Measurements from ENCODE around the gene RPRD1A. TPM values are rescaled to one million over a fixed set of nuclear protein-coding genes. Genes with fewer than 3 reads are reported as not detected.
A peak's percentile ranks its signal among the peaks of the same experiment; 100 is the strongest.
"Not testable (repeated sequence)": the region's sequence is repeated elsewhere in the genome, so short reads cannot be mapped to it uniquely, and the experiment has no call there.

The RPRD1A gene
- total and polyA plus RNA-seq, 4 donors: 64.4 to 109 (median 85.3) TPM

GRCh38 chr18:36085195-36085594, 17.8 kb upstream of the RPRD1A start:
- Histone ChIP-seq H3K27me3 (ENCODE audit: control insufficient read depth, insufficient read depth, low read length) (no peaks in the 10 kb centered on the region), H3K9me3 (ENCODE audit: control insufficient read depth, insufficient read depth, low read length) (peaks cover 3% of the 10 kb centered on the region), H3K27ac (ENCODE audit: low read depth, low read length) (no peak overlapping the region), H3K4me3 (ENCODE audit: low read depth, low read length) (no peak overlapping the region), H3K4me1 (ENCODE audit: control insufficient read depth, insufficient read depth, low read length) (no peaks in the 10 kb centered on the region), H3K36me3 (ENCODE audit: control insufficient read depth, insufficient read depth, low read length) (no peaks in the 10 kb centered on the region)
- no peak for DNase-seq (ENCODE audit: low read depth in 4 of 6, low spot score in 6 of 6)
- 98% methylated on average over 4 of the region's 4 CpGs for WGBS (ENCODE audit: insufficient coverage)

GRCh38 chr18:36083729-36084128, 16.4 kb upstream of the RPRD1A start:
- Histone ChIP-seq H3K36me3 (ENCODE audit: control insufficient read depth, insufficient read depth, low read length) (no peaks in the 10 kb centered on the region), H3K27me3 (ENCODE audit: control insufficient read depth, insufficient read depth, low read length) (no peaks in the 10 kb centered on the region), H3K9me3 (ENCODE audit: control insufficient read depth, insufficient read depth, low read length) (peaks cover 6% of the 10 kb centered on the region), H3K4me3 (ENCODE audit: low read depth, low read length) (no peak overlapping the region), H3K27ac (ENCODE audit: low read depth, low read length) (no peak overlapping the region), H3K4me1 (ENCODE audit: control insufficient read depth, insufficient read depth, low read length) (no peaks in the 10 kb centered on the region)
- 75% methylated on average over 1 of the region's 2 CpGs for WGBS (ENCODE audit: insufficient coverage)
- DNase-seq (ENCODE audit: low read depth in 4 of 6, low spot score in 6 of 6): no peak

DNA sequence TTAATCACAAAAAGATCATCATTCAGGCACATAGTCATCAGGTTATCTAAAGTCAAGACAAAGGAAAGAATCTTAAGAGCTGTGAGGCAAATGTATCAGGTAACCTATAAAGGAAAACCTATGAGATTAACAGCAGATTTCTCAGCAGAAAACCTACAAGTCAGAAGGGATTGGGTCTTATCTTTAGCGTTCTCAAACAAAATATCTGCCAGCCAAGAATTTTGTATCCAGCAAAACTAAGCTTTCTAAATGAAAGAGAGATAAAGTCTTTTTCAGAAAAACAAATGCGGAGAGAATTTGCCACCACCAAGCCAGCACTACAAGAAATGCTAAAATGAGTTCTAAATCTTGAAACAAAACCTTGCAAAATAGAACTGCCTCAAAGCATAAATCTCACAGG, 13.8 kb upstream of the RPRD1A start:
- H3K27me3 ChIP-seq (ENCODE audit: control insufficient read depth, insufficient read depth, low read length); H3K9me3 ChIP-seq (ENCODE audit: control insufficient read depth, insufficient read depth, low read length); DNase-seq (ENCODE audit: low read depth in 4 of 6, low spot score in 6 of 6); H3K36me3 ChIP-seq (ENCODE audit: control insufficient read depth, insufficient read depth, low read length); H3K27ac ChIP-seq (ENCODE audit: low read depth, low read length); H3K4me1 ChIP-seq (ENCODE audit: control insufficient read depth, insufficient read depth, low read length); H3K4me3 ChIP-seq (ENCODE audit: low read depth, low read length): not testable (repeated sequence)
- WGBS (ENCODE audit: insufficient coverage): no CpG with 5 or more reads among the region's 2 CpGs

- Histone ChIP-seq H3K4me1 (ENCODE audit: control insufficient read depth, insufficient read depth, low read length) (no peaks in the 10 kb centered on the region), H3K27ac (ENCODE audit: low read depth, low read length) (no peak overlapping the region), H3K4me3 (ENCODE audit: low read depth, low read length) (no peak overlapping the region), H3K9me3 (ENCODE audit: control insufficient read depth, insufficient read depth, low read length) (peaks cover 6% of the 10 kb centered on the region), H3K36me3 (ENCODE audit: control insufficient read depth, insufficient read depth, low read length) (no peaks in the 10 kb centered on the region), H3K27me3 (ENCODE audit: control insufficient read depth, insufficient read depth, low read length) (no peaks in the 10 kb centered on the region)
- no peak for DNase-seq (ENCODE audit: low read depth in 4 of 6, low spot score in 6 of 6)
- WGBS (ENCODE audit: insufficient coverage): 100% methylated on average over 2 of the region's 6 CpGs
Measured at GRCh38 chr18:36078751-36079529, 11.6 kb upstream of the RPRD1A start.

DNA sequence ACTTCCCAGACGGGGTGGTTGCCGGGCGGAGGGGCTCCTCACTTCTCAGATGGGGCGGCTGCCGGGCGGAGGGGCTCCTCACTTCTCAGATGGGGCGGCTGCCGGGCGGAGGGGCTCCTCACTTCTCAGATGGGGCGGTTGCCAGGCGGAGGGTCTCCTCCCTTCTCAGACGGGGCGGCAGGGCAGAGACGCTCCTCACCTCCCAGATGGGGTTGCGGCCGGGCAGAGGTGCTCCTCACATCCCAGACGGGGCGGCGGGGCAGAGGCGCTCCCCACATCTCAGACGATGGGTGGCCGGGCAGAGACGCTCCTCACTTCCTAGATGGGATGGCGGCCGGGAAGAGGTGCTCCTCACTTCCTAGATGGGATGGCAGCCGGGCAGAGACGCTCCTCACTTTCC, 10.4 kb upstream of the RPRD1A start:
- H3K36me3 ChIP-seq (ENCODE audit: control insufficient read depth, insufficient read depth, low read length); H3K9me3 ChIP-seq (ENCODE audit: control insufficient read depth, insufficient read depth, low read length); H3K4me3 ChIP-seq (ENCODE audit: low read depth, low read length); H3K27me3 ChIP-seq (ENCODE audit: control insufficient read depth, insufficient read depth, low read length); DNase-seq (ENCODE audit: low read depth in 4 of 6, low spot score in 6 of 6); H3K27ac ChIP-seq (ENCODE audit: low read depth, low read length); H3K4me1 ChIP-seq (ENCODE audit: control insufficient read depth, insufficient read depth, low read length): not testable (repeated sequence)
- 100% methylated on average over 7 of the region's 27 CpGs for WGBS (ENCODE audit: insufficient coverage)

DNA sequence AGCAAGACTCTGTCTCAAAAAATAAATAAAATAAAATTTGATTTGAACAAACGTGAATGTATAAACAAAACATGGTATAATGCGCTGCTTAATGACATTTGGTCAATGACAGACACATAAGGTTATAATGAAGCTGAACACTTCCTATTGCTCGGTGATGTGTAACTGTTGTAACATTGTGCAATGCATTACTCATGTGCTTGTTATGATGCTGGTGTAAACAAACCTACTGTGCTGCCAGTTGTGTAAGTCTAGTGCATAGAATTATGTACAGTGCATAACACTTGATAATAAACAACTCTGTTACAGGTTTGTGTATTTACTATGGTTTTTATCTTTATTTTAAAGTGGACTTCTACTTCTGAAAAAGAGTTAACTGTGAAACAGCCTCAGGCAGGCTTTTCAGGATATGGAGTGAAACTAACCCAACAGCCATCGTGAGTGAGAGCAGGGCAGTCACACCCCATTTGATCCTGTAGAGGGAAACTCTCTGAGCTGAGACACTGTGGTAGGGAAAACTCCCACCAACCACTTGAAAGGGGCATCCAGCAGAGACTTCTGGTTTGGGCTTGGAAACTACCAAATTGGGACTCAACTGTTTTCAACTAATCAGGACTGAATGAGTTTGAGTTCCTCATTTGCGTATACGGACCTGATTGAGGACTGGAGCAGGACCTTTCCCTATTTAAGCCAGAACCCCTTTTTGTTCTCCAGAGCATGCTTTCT, 8.7 kb upstream of the RPRD1A start:
- Histone ChIP-seq H3K4me3 (ENCODE audit: low read depth, low read length) (no peak overlapping the region), H3K9me3 (ENCODE audit: control insufficient read depth, insufficient read depth, low read length) (peaks cover 6% of the 10 kb centered on the region), H3K27ac (ENCODE audit: low read depth, low read length) (no peak overlapping the region), H3K36me3 (ENCODE audit: control insufficient read depth, insufficient read depth, low read length) (no peaks in the 10 kb centered on the region), H3K27me3 (ENCODE audit: control insufficient read depth, insufficient read depth, low read length) (no peaks in the 10 kb centered on the region), H3K4me1 (ENCODE audit: control insufficient read depth, insufficient read depth, low read length) (no peaks in the 10 kb centered on the region)
- WGBS (ENCODE audit: insufficient coverage): 97% methylated on average over 4 of the region's 6 CpGs
- no peak for DNase-seq (ENCODE audit: low read depth in 4 of 6, low spot score in 6 of 6)

GRCh38 chr18:36074435-36074834, 7.1 kb upstream of the RPRD1A start:
- Histone ChIP-seq H3K36me3 (ENCODE audit: control insufficient read depth, insufficient read depth, low read length) (no peaks in the 10 kb centered on the region), H3K27ac (ENCODE audit: low read depth, low read length) (no peak overlapping the region), H3K4me1 (ENCODE audit: control insufficient read depth, insufficient read depth, low read length) (no peaks in the 10 kb centered on the region), H3K9me3 (ENCODE audit: control insufficient read depth, insufficient read depth, low read length) (peaks cover 2% of the 10 kb centered on the region), H3K4me3 (ENCODE audit: low read depth, low read length) (no peak overlapping the region), H3K27me3 (ENCODE audit: control insufficient read depth, insufficient read depth, low read length) (no peaks in the 10 kb centered on the region)
- DNase-seq (ENCODE audit: low read depth in 4 of 6, low spot score in 6 of 6): no peak
- WGBS (ENCODE audit: insufficient coverage): 93% methylated on average over 2 of the region's 4 CpGs

GRCh38 chr18:36073676-36074075, 6.3 kb upstream of the RPRD1A start:
- Histone ChIP-seq H3K4me1 (ENCODE audit: control insufficient read depth, insufficient read depth, low read length) (no peaks in the 10 kb centered on the region), H3K4me3 (ENCODE audit: low read depth, low read length) (no peak overlapping the region), H3K27ac (ENCODE audit: low read depth, low read length) (no peak overlapping the region), H3K36me3 (ENCODE audit: control insufficient read depth, insufficient read depth, low read length) (no peaks in the 10 kb centered on the region), H3K9me3 (ENCODE audit: control insufficient read depth, insufficient read depth, low read length) (no peaks in the 10 kb centered on the region), H3K27me3 (ENCODE audit: control insufficient read depth, insufficient read depth, low read length) (no peaks in the 10 kb centered on the region)
- DNase-seq (ENCODE audit: low read depth in 4 of 6, low spot score in 6 of 6): no peak
- WGBS (ENCODE audit: insufficient coverage): no CpG with 5 or more reads among the region's 1 CpG

GRCh38 chr18:36072406-36072805, 5.0 kb upstream of the RPRD1A start:
- H3K27ac ChIP-seq (ENCODE audit: low read depth, low read length); DNase-seq (ENCODE audit: low read depth in 4 of 6, low spot score in 6 of 6); H3K4me3 ChIP-seq (ENCODE audit: low read depth, low read length); H3K9me3 ChIP-seq (ENCODE audit: control insufficient read depth, insufficient read depth, low read length); H3K27me3 ChIP-seq (ENCODE audit: control insufficient read depth, insufficient read depth, low read length); H3K4me1 ChIP-seq (ENCODE audit: control insufficient read depth, insufficient read depth, low read length); H3K36me3 ChIP-seq (ENCODE audit: control insufficient read depth, insufficient read depth, low read length): not testable (repeated sequence)
- 98% methylated on average over 6 of the region's 8 CpGs for WGBS (ENCODE audit: insufficient coverage)

DNA sequence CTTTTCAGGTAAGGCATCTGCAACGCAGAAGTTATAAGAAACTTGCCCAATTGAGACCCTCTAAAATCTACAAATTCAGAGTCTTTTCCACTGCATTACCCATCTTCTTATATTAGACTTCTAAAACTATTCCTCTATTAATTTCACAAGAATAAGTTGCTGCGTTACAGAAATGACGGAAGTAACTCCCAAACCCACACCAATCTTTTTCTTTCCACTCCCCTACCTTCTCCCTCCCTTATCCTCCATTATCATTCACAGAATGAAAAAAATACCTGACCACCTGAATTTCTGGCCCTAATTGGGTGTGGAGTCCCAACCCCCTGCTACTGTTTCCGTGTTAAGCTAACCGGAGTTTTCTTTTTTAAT, 689 bp downstream of the RPRD1A start:
- WGBS (ENCODE audit: insufficient coverage): 0% methylated on average over 5 of the region's 5 CpGs
- peak overlapping the region; percentile 92 for H3K27ac ChIP-seq (ENCODE audit: low read depth, low read length)
- H3K36me3 ChIP-seq (ENCODE audit: control insufficient read depth, insufficient read depth, low read length): peaks cover 3% of the 10 kb centered on the region
- peak overlapping the region; percentile 88 for H3K4me3 ChIP-seq (ENCODE audit: low read depth, low read length)
- H3K27me3 ChIP-seq (ENCODE audit: control insufficient read depth, insufficient read depth, low read length): no peaks in the 10 kb centered on the region
- peaks cover 3% of the 10 kb centered on the region for H3K4me1 ChIP-seq (ENCODE audit: control insufficient read depth, insufficient read depth, low read length)
- DNase-seq (ENCODE audit: low read depth in 4 of 6, low spot score in 6 of 6): peak in 1 of 6 donors; percentile 4
- no peaks in the 10 kb centered on the region for H3K9me3 ChIP-seq (ENCODE audit: control insufficient read depth, insufficient read depth, low read length)
